GM19438 (cell line): Measurements from ENCODE around the gene EEF2.

Experiments used
- ATAC-seq: cut with Tn5 transposase; IDR thresholded peaks from one replicate; pipeline ENCODE4 v1.9.1; 2021; ENCODE audit warnings: low read depth; ENCODE audit not compliant: unreplicated experiment

EEF2 gene

GRCh38 chr19:3986260-3987041, 1.2 kb upstream of the EEF2 start:
- ATAC-seq, result no peak

GRCh38 chr19:3985643-3986259, 488 bp upstream of the EEF2 start:
- no peak for ATAC-seq

- no peak for ATAC-seq
Observed at GRCh38 chr19:3984584-3984907, 717 bp downstream of the EEF2 start.

GRCh38 chr19:3983936-3984583, 1.2 kb downstream of the EEF2 start:
- ATAC-seq, result no peak

GRCh38 chr19:3983542-3983914, 1.7 kb downstream of the EEF2 start:
- no peak for ATAC-seq

GRCh38 chr19:3982701-3983541, 2.3 kb downstream of the EEF2 start:
- no peak for ATAC-seq

GRCh38 chr19:3981736-3982681, 3.3 kb downstream of the EEF2 start:
- ATAC-seq, result no peak

GRCh38 chr19:3981373-3981735, 3.9 kb downstream of the EEF2 start:
- no peak for ATAC-seq

GRCh38 chr19:3980353-3981251, 4.7 kb downstream of the EEF2 start:
- ATAC-seq, result no peak

GRCh38 chr19:3979674-3980352, 5.5 kb downstream of the EEF2 start:
- ATAC-seq, result no peak

GRCh38 chr19:3979289-3979673, 6.0 kb downstream of the EEF2 start:
- no peak for ATAC-seq

- ATAC-seq, result no peak
Observed at GRCh38 chr19:3978145-3978544, 7.1 kb downstream of the EEF2 start.

- ATAC-seq, result no peak
Observed at GRCh38 chr19:3977242-3978143, 7.8 kb downstream of the EEF2 start.

GRCh38 chr19:3976495-3977241, 8.6 kb downstream of the EEF2 start:
- no peak for ATAC-seq

GRCh38 chr19:3975637-3976087, 9.6 kb downstream of the EEF2 start:
- ATAC-seq, result no peak

- no peak for ATAC-seq
Observed at GRCh38 chr19:3975144-3975543, 10.1 kb downstream of the EEF2 start.
